Subcutaneous adipose tissue (tissue), 4 donors: Measurements from ENCODE around the gene NEU4. TPM values are rescaled to one million over a fixed set of nuclear protein-coding genes. Genes with fewer than 3 reads are reported as not detected.

Experiments
- total RNA-seq, 4 donors: library from RNA; depleted of rRNA; stranded (reverse); fragments of >200 nt; gene quantifications; one replicate each; pipeline ENCODE4 v1.1.0, GENCODE V29; 2016
- TF ChIP-seq, protein P1 (sequence below): fragments of 450-650 bp; IDR thresholded peaks from one replicate; pipeline ENCODE4 v1.5.1; 2016; ENCODE audit warnings: low read depth, mild to moderate bottlenecking, control low read depth, antibody characterized with exemption, moderate library complexity

NEU4 gene
- total RNA-seq, 4 donors from 2014 or later: 0.75 to 1.8 TPM; not detected in 2

DNA sequence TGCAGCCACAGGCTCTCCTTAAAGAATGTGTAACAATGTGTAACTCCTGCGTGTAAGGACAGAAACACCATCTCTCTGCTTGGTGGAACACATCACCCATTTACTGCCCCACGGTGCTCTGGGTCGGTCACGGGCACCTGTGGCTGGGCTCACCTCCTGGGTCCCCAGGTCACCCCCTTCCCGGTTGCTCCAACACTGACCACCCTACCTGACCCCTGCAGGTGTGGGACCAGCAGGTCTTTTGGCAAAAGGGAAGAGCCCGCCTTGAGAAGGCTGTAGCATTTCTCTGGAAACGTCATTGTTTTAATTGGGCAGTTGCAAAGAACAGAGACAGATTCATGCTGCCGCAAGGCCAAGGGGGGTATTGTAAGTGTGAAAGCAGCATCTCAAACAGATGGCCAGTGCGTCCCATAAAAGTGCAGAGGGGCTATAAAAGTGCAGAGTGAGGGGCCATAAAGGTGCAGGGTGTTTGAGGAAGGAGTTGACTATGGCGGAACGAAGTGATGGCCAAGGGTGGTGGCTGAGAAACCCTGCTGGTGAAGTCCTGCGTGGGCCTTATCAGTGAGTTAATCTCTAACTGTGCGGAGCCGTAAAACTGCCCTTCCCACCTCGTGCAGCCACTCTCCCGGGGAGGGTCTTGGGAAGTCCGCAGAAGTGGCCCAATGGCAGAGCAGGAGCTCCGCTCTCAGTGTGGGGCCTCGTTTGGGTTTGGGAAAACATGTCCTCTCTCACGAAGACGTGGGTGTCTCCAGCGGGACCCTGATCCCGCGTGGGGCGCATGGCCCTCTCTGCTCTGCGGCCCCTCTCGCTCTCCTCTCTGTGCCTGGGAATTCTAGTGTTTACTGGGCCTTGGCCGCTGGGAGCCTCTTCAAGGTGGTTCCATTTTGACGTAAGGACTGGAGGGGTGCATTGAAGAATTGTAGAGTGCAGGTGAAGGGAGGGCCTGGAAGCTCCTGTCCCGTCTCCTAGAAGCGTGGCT lies 13.7 kb upstream of the NEU4 start:
- TF ChIP-seq, protein P1, sequence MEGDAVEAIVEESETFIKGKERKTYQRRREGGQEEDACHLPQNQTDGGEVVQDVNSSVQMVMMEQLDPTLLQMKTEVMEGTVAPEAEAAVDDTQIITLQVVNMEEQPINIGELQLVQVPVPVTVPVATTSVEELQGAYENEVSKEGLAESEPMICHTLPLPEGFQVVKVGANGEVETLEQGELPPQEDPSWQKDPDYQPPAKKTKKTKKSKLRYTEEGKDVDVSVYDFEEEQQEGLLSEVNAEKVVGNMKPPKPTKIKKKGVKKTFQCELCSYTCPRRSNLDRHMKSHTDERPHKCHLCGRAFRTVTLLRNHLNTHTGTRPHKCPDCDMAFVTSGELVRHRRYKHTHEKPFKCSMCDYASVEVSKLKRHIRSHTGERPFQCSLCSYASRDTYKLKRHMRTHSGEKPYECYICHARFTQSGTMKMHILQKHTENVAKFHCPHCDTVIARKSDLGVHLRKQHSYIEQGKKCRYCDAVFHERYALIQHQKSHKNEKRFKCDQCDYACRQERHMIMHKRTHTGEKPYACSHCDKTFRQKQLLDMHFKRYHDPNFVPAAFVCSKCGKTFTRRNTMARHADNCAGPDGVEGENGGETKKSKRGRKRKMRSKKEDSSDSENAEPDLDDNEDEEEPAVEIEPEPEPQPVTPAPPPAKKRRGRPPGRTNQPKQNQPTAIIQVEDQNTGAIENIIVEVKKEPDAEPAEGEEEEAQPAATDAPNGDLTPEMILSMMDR: no peak

- TF ChIP-seq, protein P1: no peak
These were observed 12.8 kb upstream of the NEU4 start for GRCh38 chr2:241796209-241796608.

DNA sequence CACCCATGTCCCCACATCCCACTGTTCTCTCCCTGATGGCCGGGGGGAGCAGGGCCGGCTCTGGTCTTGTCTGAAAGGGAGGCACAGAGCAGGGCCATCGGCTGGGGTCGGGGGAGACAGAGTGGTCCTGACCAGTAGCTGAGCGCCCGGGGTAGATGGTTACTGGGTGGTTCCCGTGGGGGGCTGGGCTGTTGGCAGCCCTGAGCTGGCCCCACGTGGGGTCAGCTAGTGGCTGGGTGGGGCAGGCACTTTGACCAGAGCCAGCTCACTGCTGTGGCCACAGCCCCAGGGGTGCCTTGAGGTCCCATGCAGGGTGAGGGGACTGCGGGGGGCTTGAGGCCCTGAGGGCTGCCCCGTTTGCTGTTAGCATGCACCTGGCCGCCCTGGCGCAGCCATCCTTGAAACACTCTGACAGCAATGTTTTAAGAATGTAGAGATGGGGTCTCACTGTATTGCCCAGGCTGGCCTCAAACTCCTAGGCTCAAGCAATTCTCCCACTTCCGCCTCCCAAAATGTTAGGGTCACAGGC lies 12.3 kb upstream of the NEU4 start:
- TF ChIP-seq, protein P1: no peak

GRCh38 chr2:241797441-241798080 lies 11.4 kb upstream of the NEU4 start:
- TF ChIP-seq, protein P1: no peak

GRCh38 chr2:241798081-241798630 lies 10.8 kb upstream of the NEU4 start:
- TF ChIP-seq, protein P1: no peak

DNA sequence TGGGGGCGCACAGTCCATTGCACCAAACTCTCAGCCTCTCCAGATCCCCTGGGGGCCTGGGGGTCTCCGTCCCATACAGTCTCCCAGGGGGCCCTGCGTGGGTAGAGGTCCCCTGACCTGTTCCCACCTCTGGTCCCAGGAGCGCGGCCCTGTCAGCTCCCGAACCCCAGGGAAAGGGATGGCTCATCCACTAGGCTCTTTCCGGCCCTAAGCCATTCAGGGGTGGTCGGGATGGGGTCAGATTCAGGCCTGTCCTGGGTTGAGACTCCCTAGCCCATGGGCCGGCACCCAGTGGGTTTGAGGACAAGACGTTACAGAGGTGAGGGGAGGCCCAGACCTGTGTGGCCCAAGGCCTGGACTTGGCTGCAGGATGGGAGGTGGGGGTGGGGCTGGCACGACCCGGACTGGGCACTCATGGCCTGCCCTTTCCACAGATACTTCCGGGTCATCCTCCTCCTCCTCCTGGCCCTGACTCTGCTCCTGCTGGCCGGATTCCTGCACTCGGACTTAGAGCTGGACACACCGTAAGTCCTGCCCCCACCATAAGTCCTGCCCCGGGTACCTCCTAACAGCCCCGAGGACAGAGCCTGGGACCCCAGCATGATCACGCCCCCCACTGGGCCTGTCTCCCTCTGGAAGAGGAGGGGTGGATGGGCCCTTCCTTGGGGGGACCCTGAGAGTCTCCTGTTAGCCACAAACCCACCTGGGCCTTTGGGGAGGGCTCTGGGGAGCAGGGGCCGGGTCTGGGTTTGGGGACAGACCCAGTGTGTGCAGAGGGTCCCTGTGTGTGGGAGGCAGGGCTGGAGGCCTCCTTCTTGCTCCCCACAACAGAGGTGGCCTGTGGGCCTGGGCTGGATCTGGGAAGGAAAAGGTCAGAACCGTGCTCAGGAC lies 10.1 kb upstream of the NEU4 start:
- TF ChIP-seq, protein P1: no peak
